HL-60 (cell line): ENCODE results near the gene CYB5R4.

Experiments
- CTCF ChIP-seq: IDR thresholded peaks from one replicate; pipeline ENCODE4 v1.5.1; 2011; ENCODE audit warnings: low read length, control low read depth, inconsistent platforms; ENCODE audit not compliant: insufficient read depth
- REST ChIP-seq: IDR thresholded peaks from 2 replicates; pipeline ENCODE4 v1.6.1; 2012; ENCODE audit warnings: low read depth; ENCODE audit not compliant: insufficient replicate concordance

- TF ChIP-seq REST, result no peak
- TF ChIP-seq CTCF, result no peak
These were observed 9.2 kb downstream of the CYB5R4 start for GRCh38 chr6:83868639-83869038.
